Eye (tissue), 1 donor: ENCODE measurements around the gene FYB1.

Experiments used
- DNase-seq: peaks from one replicate; pipeline ENCODE4 v3.0.0-alpha.2; 2015

FYB1 gene

GRCh38 chr5:39158127-39158593 lies 61.2 kb downstream of the FYB1 start:
- DNase-seq, result no peak

GRCh38 chr5:39157701-39158100 lies 61.7 kb downstream of the FYB1 start:
- no peak for DNase-seq

GRCh38 chr5:39156082-39156481 lies 63.3 kb downstream of the FYB1 start:
- DNase-seq, result no peak

- no peak for DNase-seq
Observed at GRCh38 chr5:39151745-39152144, 67.6 kb downstream of the FYB1 start.

GRCh38 chr5:39149966-39150365 lies 69.4 kb downstream of the FYB1 start:
- DNase-seq, result no peak

- DNase-seq, result peak; percentile 5
Observed at GRCh38 chr5:39148983-39149534, 70.3 kb downstream of the FYB1 start.

GRCh38 chr5:39146831-39147540 lies 72.4 kb downstream of the FYB1 start:
- no peak for DNase-seq

- DNase-seq, result no peak
Observed at GRCh38 chr5:39143151-39143860, 76.1 kb downstream of the FYB1 start.

- DNase-seq, result no peak
Observed at GRCh38 chr5:39140558-39141168, 78.7 kb downstream of the FYB1 start.

GRCh38 chr5:39138892-39139291 lies 80.5 kb downstream of the FYB1 start:
- no peak for DNase-seq

GRCh38 chr5:39137819-39138451 lies 81.4 kb downstream of the FYB1 start:
- DNase-seq, result no peak

- no peak for DNase-seq
Observed at GRCh38 chr5:39137391-39137790, 82.0 kb downstream of the FYB1 start.

- no peak for DNase-seq
Observed at GRCh38 chr5:39132792-39133191, 86.6 kb downstream of the FYB1 start.

- peak; percentile 31 for DNase-seq
Observed at GRCh38 chr5:39132128-39132447, 87.3 kb downstream of the FYB1 start.

GRCh38 chr5:39131210-39132127 lies 87.9 kb downstream of the FYB1 start:
- no peak for DNase-seq

- no peak for DNase-seq
Observed at GRCh38 chr5:39130716-39131115, 88.6 kb downstream of the FYB1 start.

- DNase-seq, result no peak
Observed at GRCh38 chr5:39121922-39122321, 97.4 kb downstream of the FYB1 start.

- DNase-seq, result no peak
Observed at GRCh38 chr5:39121315-39121714, 98.0 kb downstream of the FYB1 start.

GRCh38 chr5:39120052-39120420 lies 99.3 kb downstream of the FYB1 start:
- DNase-seq, result no peak

GRCh38 chr5:39119404-39120051 lies 99.8 kb downstream of the FYB1 start:
- DNase-seq, result no peak

GRCh38 chr5:39118638-39119037 lies 100.7 kb downstream of the FYB1 start:
- no peak for DNase-seq

GRCh38 chr5:39117401-39117800 lies 102.0 kb downstream of the FYB1 start:
- DNase-seq, result no peak
